Esophagus squamous epithelium (tissue), 5 donors: ENCODE measurements around the gene MAP4K4. TPM values are rescaled to one million over a fixed set of nuclear protein-coding genes. Genes with fewer than 3 reads are reported as not detected.

Experiments used
- DNase-seq: peaks from one replicate; lab custom pipeline; 2025; lab: John Stamatoyannopoulos, UW
- H3K27ac ChIP-seq, 4 donors: fragments of 200-600 bp; sonication (generic); one replicate each; pipeline ENCODE4 v1.5.1; 2016 to 2019; ENCODE audit warnings: mild to moderate bottlenecking in 1 of 4
- H3K27me3 ChIP-seq, 4 donors: fragments of 200-600 bp; sonication (generic); 1 replicate in 3 of 4; 2 replicates in 1 of 4; pipeline versions ENCODE4 v1.5.1 to v1.6.0; 2017 to 2021; ENCODE audit warnings: antibody characterized with exemption in 1 of 4
- H3K36me3 ChIP-seq, 3 donors: fragments of 200-600 bp; sonication (generic); one replicate each; pipeline ENCODE4 v1.5.1; 2016 to 2019
- H3K4me1 ChIP-seq, 3 donors: fragments of 200-600 bp; sonication (generic); one replicate each; pipeline ENCODE4 v1.5.1; 2017 to 2019
- H3K4me3 ChIP-seq, 4 donors: fragments of 200-600 bp; sonication (generic); 1 replicate in 3 of 4; 2 replicates in 1 of 4; pipeline ENCODE4 v1.5.1; 2016 to 2019; ENCODE audit warnings: mild to moderate bottlenecking in 2 of 4, moderate library complexity in 1 of 4
- H3K9me3 ChIP-seq, 3 donors: fragments of 200-600 bp; sonication (generic); one replicate each; pipeline ENCODE4 v1.5.1; 2016 to 2019
- POLR2A ChIP-seq, 4 donors: fragments of 450-650 bp; IDR thresholded peaks; one replicate each; pipeline ENCODE4 v1.6.1; 2017; ENCODE audit warnings: antibody characterized with exemption in 4 of 4, mild to moderate bottlenecking in 4 of 4, moderate library complexity in 3 of 4
- WGBS, 2 donors: methylation state at CpG; one replicate each; pipeline ENCODE4 v1.1.5; 2018; 5-methylcytosine and 5-hydroxymethylcytosine counted together
- intact Hi-C: fragments of 100-400 bp; cut with DNase I; formaldehyde crosslinking; loops from one replicate; pipeline ENCODE4 v1.15.0; 2022
- total RNA-seq, 4 donors: library from RNA; depleted of rRNA; stranded (reverse); fragments of >200 nt; gene quantifications; one replicate each; pipeline ENCODE4 v1.1.0, GENCODE V29; 2016
- TF ChIP-seq, protein P1 (sequence below), 6 experiments: fragments of 450-650 bp in 4 of 6; fragments of 200-600 bp in 2 of 6; sonication (generic) in 2 of 6; IDR thresholded peaks; one replicate each; pipeline ENCODE4 v1.5.1; 2016 to 2019; ENCODE audit warnings: antibody characterized with exemption in 6 of 6, mild to moderate bottlenecking in 4 of 6, moderate library complexity in 4 of 6
- donor health status: DM: yes; HTN: yes; CAD: no.

The MAP4K4 gene
- total RNA-seq, 4 donors from 2014 or later: 46.0 to 121 (median 53.9) TPM

DNA sequence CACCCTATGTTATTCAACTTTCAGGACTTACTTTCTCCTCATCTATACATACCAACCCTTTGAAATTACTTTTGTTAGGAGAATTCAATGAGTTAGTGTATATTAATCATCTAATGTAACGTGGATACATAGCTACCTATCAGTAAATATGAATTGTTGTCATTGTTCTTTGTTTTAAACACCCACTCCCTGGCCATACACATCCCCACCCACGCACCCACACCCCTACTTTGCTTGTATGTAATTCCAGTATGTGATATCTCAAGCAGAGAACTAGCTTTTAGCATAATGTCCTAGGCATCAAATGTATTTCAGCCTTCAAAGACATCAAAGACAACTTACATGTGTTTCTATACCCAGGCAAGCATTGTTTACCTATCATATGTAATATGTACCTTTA lies 129.2 kb downstream of the MAP4K4 start:
- Histone ChIP-seq H3K27ac (no peak overlapping the region), H3K9me3 (no peaks in the 10 kb centered on the region), H3K36me3 (peaks cover 0 to 52% (median 0%) of the 10 kb centered on the region in 3 donors), H3K27me3 (no peaks in the 10 kb centered on the region), H3K4me3 (no peak overlapping the region), H3K4me1 (peaks cover 0 to 62% (median 25%) of the 10 kb centered on the region in 3 donors)
- no peak for TF ChIP-seq POLR2A (IDR thresholded peaks at IDR 0.05)
- TF ChIP-seq, protein P1, sequence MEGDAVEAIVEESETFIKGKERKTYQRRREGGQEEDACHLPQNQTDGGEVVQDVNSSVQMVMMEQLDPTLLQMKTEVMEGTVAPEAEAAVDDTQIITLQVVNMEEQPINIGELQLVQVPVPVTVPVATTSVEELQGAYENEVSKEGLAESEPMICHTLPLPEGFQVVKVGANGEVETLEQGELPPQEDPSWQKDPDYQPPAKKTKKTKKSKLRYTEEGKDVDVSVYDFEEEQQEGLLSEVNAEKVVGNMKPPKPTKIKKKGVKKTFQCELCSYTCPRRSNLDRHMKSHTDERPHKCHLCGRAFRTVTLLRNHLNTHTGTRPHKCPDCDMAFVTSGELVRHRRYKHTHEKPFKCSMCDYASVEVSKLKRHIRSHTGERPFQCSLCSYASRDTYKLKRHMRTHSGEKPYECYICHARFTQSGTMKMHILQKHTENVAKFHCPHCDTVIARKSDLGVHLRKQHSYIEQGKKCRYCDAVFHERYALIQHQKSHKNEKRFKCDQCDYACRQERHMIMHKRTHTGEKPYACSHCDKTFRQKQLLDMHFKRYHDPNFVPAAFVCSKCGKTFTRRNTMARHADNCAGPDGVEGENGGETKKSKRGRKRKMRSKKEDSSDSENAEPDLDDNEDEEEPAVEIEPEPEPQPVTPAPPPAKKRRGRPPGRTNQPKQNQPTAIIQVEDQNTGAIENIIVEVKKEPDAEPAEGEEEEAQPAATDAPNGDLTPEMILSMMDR (IDR thresholded peaks at IDR 0.05): no peak
- intact Hi-C loops: loop anchor here (5.0 kb wide), 1 partner anchor 129 kb away; the partner anchor contains the start of gene MAP4K4
- DNase-seq: no peak
- WGBS, 2 donors: 75 to 86% methylated on average over 2 of the region's 2 CpGs

DNA sequence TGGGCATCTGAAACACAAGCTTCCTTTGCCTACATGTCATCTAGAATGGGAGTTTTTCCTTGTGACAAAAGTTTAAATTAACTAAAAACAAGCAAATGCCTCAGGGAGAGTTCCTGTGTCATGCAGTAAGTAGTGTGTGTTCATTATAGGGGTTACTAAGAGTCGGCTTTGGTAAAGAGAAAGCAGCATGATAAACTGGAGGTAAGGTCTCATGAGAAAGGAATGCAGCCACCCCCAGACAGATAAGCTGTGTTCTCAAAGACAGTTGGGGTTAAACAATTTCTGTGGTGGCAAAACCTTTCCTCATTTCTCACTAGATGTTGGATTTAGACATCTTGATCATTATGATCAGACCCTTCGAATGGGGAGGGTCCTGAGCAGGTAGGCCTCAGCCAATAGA lies 129.7 kb downstream of the MAP4K4 start:
- Histone ChIP-seq H3K27me3 (no peaks in the 10 kb centered on the region), H3K36me3 (peaks cover 0 to 57% (median 0%) of the 10 kb centered on the region in 3 donors), H3K9me3 (no peaks in the 10 kb centered on the region), H3K4me1 (peaks cover 0 to 65% (median 26%) of the 10 kb centered on the region in 3 donors), H3K27ac (no peak overlapping the region), H3K4me3 (no peak overlapping the region)
- intact Hi-C loops: loop anchor here (5.0 kb wide), 1 partner anchor 130 kb away; the partner anchor contains the start of gene MAP4K4
- TF ChIP-seq POLR2A (IDR thresholded peaks at IDR 0.05): no peak
- TF ChIP-seq, protein P1 (IDR thresholded peaks at IDR 0.05): no peak
- DNase-seq: no peak
- WGBS, 2 donors: 57 to 72% methylated on average over 2 of the region's 2 CpGs

DNA sequence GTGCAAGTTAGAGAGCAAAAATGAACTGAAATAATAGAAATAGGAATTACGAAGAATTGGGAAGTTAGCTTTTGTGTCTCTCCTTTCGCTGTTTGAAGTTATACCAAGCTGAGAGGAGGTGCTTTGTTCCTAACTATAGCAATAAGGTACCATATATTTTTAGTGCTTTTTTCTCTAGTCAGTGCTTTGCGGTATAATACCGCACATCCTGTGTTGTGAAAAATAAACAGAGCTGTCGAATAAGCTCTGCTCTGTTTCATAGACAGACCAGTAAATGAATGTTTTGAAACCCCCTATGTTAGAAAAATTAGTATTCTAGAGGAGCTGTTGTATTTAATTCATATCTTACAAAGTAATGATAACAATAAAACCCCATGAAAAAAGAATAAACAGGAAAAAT lies 130.8 kb downstream of the MAP4K4 start:
- TF ChIP-seq, protein P1 (IDR thresholded peaks at IDR 0.05): no peak
- no peak for TF ChIP-seq POLR2A (IDR thresholded peaks at IDR 0.05)
- no peaks in the 10 kb centered on the region for H3K27me3 ChIP-seq
- H3K4me1 ChIP-seq: peaks cover 0 to 57% (median 24%) of the 10 kb centered on the region in 3 donors
- no peaks in the 10 kb centered on the region for H3K9me3 ChIP-seq
- peak overlapping the region in 2 of 4 donors; percentile 2 to 45 for H3K27ac ChIP-seq
- intact Hi-C loops: loop anchor here (5.0 kb wide), 1 partner anchor 131 kb away; the partner anchor contains the start of gene MAP4K4
- WGBS, 2 donors: 49 to 73% methylated on average over 5 of the region's 5 CpGs
- peaks cover 0 to 67% (median 5%) of the 10 kb centered on the region in 3 donors for H3K36me3 ChIP-seq
- DNase-seq: no peak
- H3K4me3 ChIP-seq: no peak overlapping the region

DNA sequence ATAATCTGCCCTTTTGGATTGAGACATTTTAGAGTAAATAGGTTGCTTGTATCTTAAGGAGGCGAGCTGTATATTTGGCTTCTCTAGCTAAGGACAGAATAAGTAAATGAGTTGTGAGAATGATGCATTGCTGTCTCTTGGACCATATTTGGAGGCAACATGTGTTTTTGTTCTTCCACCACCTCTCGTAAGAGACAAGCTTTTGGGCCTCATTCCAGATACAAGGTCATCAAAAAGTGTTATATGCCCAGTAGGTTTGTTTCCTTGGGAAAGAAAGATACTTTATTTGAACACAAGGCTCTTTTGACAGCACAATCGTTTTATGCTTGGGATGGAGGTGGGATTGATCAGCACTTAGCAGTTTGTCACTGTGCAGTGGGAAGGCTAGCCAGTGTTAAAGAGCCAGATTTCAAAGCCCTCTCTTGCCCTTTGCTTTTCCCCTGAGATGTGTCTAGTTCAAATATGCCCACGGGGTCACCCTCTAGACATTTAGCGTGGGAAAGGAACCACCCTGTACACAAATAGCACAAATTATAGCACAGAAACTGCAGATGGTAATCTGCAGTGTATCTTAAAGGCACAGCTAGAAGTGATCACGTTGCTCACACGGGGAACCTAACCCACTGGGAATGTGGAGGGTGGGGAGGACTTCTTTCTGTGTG lies 131.3 kb downstream of the MAP4K4 start:
- H3K4me1 ChIP-seq: peaks cover 0 to 52% (median 19%) of the 10 kb centered on the region in 3 donors
- H3K4me3 ChIP-seq: no peak overlapping the region
- TF ChIP-seq, protein P1 (IDR thresholded peaks at IDR 0.05): no peak
- no peak for TF ChIP-seq POLR2A (IDR thresholded peaks at IDR 0.05)
- intact Hi-C loops: loop anchor here (5.0 kb wide), 1 partner anchor 132 kb away; the partner anchor contains the start of gene MAP4K4
- no peak for DNase-seq
- WGBS, 2 donors: 46 to 63% methylated on average over 6 of the region's 7 CpGs
- H3K27me3 ChIP-seq: no peaks in the 10 kb centered on the region
- peaks cover 0 to 73% (median 5%) of the 10 kb centered on the region in 3 donors for H3K36me3 ChIP-seq
- H3K27ac ChIP-seq: peak overlapping the region in 3 of 4 donors; percentile 2 to 45 (median 43)
- no peaks in the 10 kb centered on the region for H3K9me3 ChIP-seq

DNA sequence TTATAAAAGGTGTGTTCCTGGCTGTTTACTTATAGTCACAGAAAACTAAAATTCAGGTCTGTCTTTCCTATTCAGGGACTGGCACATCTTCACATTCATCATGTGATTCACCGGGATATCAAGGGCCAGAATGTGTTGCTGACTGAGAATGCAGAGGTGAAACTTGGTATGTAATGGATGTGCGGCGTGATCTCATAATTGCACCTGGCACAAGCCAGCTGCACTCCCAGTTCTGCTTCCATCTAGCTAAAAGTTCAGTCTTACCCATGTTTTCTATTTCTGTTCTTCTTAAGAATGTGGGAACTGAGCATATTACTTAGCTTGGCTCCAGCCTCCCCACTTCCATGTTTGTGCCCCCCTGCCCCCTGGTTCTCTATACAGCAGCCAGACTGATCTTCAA lies 131.9 kb downstream of the MAP4K4 start:
- H3K27ac ChIP-seq: peak overlapping the region in 2 of 4 donors; percentile 43 to 45
- WGBS, 2 donors: 65 to 76% methylated on average over 3 of the region's 3 CpGs
- H3K27me3 ChIP-seq: no peaks in the 10 kb centered on the region
- peaks cover 0 to 52% (median 19%) of the 10 kb centered on the region in 3 donors for H3K4me1 ChIP-seq
- no peak overlapping the region for H3K4me3 ChIP-seq
- peaks cover 0 to 79% (median 5%) of the 10 kb centered on the region in 3 donors for H3K36me3 ChIP-seq
- no peak for DNase-seq
- no peaks in the 10 kb centered on the region for H3K9me3 ChIP-seq
- TF ChIP-seq, protein P1 (IDR thresholded peaks at IDR 0.05): no peak
- TF ChIP-seq POLR2A (IDR thresholded peaks at IDR 0.05): no peak
- intact Hi-C loops: loop anchor here (5.0 kb wide), 1 partner anchor 132 kb away; the partner anchor contains the start of gene MAP4K4
